Activated T-cell treated with anti-CD3 and anti-CD28 coated beads, Interleukin-2, amount 50 U/mL, for 4 hours (primary cell): ENCODE measurements around the gene DCST2. TPM values are rescaled to one million over a fixed set of nuclear protein-coding genes. Genes with fewer than 3 reads are reported as not detected.

ENCODE experiments used
- ATAC-seq, 2 donors: fragments of 200-7000 bp; cut with Tn5 transposase; one replicate each; pipeline ENCODE4 v1.10.0; 2021
- DNase-seq: peaks from one replicate; pipeline ENCODE4 v3.0.0-alpha.2; 2020
- H3K27me3 Mint-ChIP-seq: one replicate; pipeline ENCODE4 v1.8.0; 2021; ENCODE audit warnings: low read depth, mixed read lengths
- H3K36me3 Mint-ChIP-seq: one replicate; pipeline ENCODE4 v1.8.0; 2022; ENCODE audit warnings: mixed read lengths; ENCODE audit not compliant: insufficient read depth
- H3K4me1 Mint-ChIP-seq: one replicate; pipeline ENCODE4 v1.8.0; 2021; ENCODE audit warnings: low read depth, mixed read lengths
- H3K4me3 Mint-ChIP-seq: one replicate; pipeline ENCODE4 v1.8.0; 2021; ENCODE audit warnings: mild to moderate bottlenecking, moderate library complexity, mixed read lengths
- H3K9me3 Mint-ChIP-seq: one replicate; pipeline ENCODE4 v1.8.0; 2021; ENCODE audit warnings: mixed read lengths
- total RNA-seq, 3 donors: library from RNA; stranded (reverse); gene quantifications; one replicate each; pipeline ENCODE4 v1.2.1, GENCODE V29; 2021

The DCST2 gene
- total RNA-seq, 3 donors from 2014 or later = 0.08 TPM; not detected in 2

DNA sequence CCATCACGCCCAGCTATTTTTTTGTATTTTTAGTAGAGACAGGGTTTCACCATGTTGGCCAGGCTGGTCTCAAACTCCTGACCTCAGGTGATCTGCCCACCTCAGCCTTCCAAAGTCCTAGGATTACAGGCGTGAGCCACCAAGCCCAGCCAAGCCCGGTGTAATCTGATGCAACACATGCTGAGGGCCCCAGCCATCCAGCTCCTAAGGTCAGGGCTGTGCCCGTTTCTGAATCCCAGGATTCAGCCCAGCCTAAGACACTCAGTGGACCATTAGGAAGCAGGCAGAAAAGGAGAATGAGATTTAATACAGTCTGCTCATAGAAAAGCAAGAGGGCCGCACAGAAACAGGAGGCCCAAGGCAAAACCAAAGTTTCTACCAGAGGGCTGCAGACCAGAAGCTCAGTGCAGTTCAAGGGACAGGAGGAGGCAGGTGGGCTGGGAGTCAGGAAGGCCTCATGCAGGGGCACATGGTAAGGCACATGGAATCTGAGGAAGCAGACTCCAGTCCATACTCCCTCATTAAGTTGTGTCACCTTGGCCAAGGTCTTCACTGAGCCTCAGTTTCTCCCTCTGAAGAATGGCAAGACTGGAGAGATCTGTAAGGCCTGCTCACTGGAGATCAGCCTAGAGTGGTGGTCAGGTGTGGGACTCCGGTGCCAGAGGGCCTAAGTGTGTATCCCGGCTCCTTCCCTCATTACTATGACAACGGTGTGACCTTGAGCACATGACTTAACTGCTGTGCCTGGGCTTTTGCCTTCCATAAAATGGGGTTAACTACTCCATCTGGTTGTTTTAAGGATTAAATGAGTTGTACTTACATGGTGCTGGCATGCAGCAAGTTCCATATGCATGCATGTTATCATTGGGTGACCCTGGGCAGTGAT is 15.1 kb upstream of the DCST2 start:
- H3K4me3 Mint-ChIP-seq = no peak overlapping the region

GRCh38 chr1:155044812-155045657 is 11.5 kb upstream of the DCST2 start:
- no peak overlapping the region for H3K4me3 Mint-ChIP-seq
- ATAC-seq (peak; percentile 90 to 95), DNase-seq (peak; percentile 49)
- H3K9me3 Mint-ChIP-seq = no peaks in the 10 kb centered on the region
- H3K27me3 Mint-ChIP-seq = peaks cover 3% of the 10 kb centered on the region
- H3K36me3 Mint-ChIP-seq = no peaks in the 10 kb centered on the region
- peaks cover 7% of the 10 kb centered on the region for H3K4me1 Mint-ChIP-seq

More for the DNA sequence above, 15.1 kb upstream of the DCST2 start:
- DNase-seq (no peak), ATAC-seq (no peak)
- H3K36me3 Mint-ChIP-seq = no peaks in the 10 kb centered on the region
- no peaks in the 10 kb centered on the region for H3K9me3 Mint-ChIP-seq
- H3K4me1 Mint-ChIP-seq = peaks cover 26% of the 10 kb centered on the region
- peaks cover 3% of the 10 kb centered on the region for H3K27me3 Mint-ChIP-seq

GRCh38 chr1:155044365-155044764 is 10.8 kb upstream of the DCST2 start:
- peaks cover 6% of the 10 kb centered on the region for H3K4me1 Mint-ChIP-seq
- no peak for DNase-seq
- H3K36me3 Mint-ChIP-seq = no peaks in the 10 kb centered on the region
- no peak overlapping the region for H3K4me3 Mint-ChIP-seq
- ATAC-seq = no peak
- peaks cover 3% of the 10 kb centered on the region for H3K27me3 Mint-ChIP-seq
- H3K9me3 Mint-ChIP-seq = no peaks in the 10 kb centered on the region

GRCh38 chr1:155043793-155044192 is 10.2 kb upstream of the DCST2 start:
- Mint-ChIP-seq H3K4me3 (no peak overlapping the region), H3K9me3 (no peaks in the 10 kb centered on the region), H3K27me3 (peaks cover 3% of the 10 kb centered on the region), H3K36me3 (no peaks in the 10 kb centered on the region), H3K4me1 (peaks cover 6% of the 10 kb centered on the region)
- ATAC-seq (no peak), DNase-seq (no peak)

- no peak for ATAC-seq
- no peak for DNase-seq
- Mint-ChIP-seq H3K4me3 (no peak overlapping the region), H3K4me1 (peaks cover 6% of the 10 kb centered on the region), H3K9me3 (no peaks in the 10 kb centered on the region), H3K36me3 (no peaks in the 10 kb centered on the region), H3K27me3 (peaks cover 6% of the 10 kb centered on the region)
Measured at GRCh38 chr1:155043301-155043702, 9.7 kb upstream of the DCST2 start.

- ATAC-seq (no peak), DNase-seq (no peak)
- Mint-ChIP-seq H3K4me1 (peaks cover 6% of the 10 kb centered on the region), H3K27me3 (peaks cover 6% of the 10 kb centered on the region), H3K4me3 (no peak overlapping the region), H3K36me3 (no peaks in the 10 kb centered on the region), H3K9me3 (no peaks in the 10 kb centered on the region)
Measured at GRCh38 chr1:155042789-155043188, 9.2 kb upstream of the DCST2 start.

DNA sequence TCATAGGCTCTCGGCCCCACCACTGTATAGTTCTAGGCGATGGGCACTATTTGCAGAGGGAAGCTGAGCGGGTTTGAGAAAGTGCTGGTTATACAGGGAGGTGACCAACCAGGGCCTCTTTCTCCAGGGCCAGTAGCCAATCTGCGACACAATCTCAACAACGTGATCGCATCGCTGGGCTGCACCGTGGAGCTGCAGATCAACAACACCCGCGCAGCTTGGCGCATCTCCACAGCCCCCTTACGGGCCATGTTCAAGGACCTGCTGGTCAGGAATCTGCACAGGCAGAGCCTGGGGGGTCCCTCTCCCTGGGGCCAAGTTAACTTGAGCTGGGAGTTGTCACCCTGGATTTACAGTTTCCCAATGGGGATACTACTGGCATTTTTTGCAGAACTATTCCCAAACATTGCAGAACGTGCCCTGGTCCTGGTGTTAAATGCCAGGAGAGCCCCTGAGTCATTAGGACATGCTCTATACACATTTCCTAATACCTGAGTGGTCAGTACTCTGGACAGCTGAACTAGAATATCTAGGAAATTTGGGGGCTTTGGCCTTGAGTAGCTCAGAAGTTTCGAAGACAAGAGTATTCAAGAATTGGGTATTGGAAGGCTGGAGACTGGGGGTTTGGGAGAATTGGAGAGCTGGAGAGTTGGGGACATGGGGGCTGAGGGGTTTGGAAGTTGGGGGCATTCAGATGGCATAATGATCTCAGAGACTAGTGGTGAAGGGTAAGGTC is 6.9 kb upstream of the DCST2 start:
- Mint-ChIP-seq H3K9me3 (no peaks in the 10 kb centered on the region), H3K4me1 (peaks cover 6% of the 10 kb centered on the region), H3K4me3 (no peak overlapping the region), H3K27me3 (peaks cover 6% of the 10 kb centered on the region), H3K36me3 (no peaks in the 10 kb centered on the region)
- ATAC-seq = no peak
- DNase-seq = no peak

DNA sequence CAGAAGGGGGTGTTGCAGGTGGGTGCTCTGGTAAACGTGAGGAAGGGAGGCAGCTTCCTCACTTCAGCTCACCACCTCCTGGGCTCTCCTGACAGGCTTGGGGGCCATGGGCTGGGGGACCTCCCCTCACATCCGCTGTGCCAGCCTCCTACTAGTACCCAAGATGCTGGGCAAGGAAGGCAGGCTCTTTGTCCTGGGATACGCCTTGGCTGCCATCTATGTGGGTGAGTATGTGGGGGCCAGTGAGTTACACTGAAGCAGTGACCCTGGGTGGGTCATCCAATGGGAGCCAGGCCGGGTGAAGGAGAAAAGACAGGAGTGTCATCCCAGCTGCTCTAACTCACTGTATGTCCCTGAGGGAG is 5.7 kb upstream of the DCST2 start:
- H3K36me3 Mint-ChIP-seq = no peaks in the 10 kb centered on the region
- peaks cover 6% of the 10 kb centered on the region for H3K27me3 Mint-ChIP-seq
- no peak for DNase-seq
- no peak for ATAC-seq
- H3K4me1 Mint-ChIP-seq = no peaks in the 10 kb centered on the region
- H3K4me3 Mint-ChIP-seq = no peak overlapping the region
- H3K9me3 Mint-ChIP-seq = no peaks in the 10 kb centered on the region

GRCh38 chr1:155038602-155039307 is 5.2 kb upstream of the DCST2 start:
- no peaks in the 10 kb centered on the region for H3K36me3 Mint-ChIP-seq
- ATAC-seq = no peak

GRCh38 chr1:155037851-155038441 is 4.4 kb upstream of the DCST2 start:
- Mint-ChIP-seq H3K4me1 (no peaks in the 10 kb centered on the region), H3K36me3 (no peaks in the 10 kb centered on the region), H3K4me3 (no peak overlapping the region), H3K9me3 (no peaks in the 10 kb centered on the region), H3K27me3 (peaks cover 3% of the 10 kb centered on the region)
- no peak for ATAC-seq
- no peak for DNase-seq

More at GRCh38 chr1:155038602-155039307, 5.2 kb upstream of the DCST2 start:
- H3K4me3 Mint-ChIP-seq = no peak overlapping the region
- peaks cover 4% of the 10 kb centered on the region for H3K27me3 Mint-ChIP-seq
- H3K4me1 Mint-ChIP-seq = no peaks in the 10 kb centered on the region
- no peak for DNase-seq
- H3K9me3 Mint-ChIP-seq = no peaks in the 10 kb centered on the region

GRCh38 chr1:155037043-155037442 is 3.5 kb upstream of the DCST2 start:
- Mint-ChIP-seq H3K4me3 (no peak overlapping the region), H3K36me3 (no peaks in the 10 kb centered on the region), H3K4me1 (no peaks in the 10 kb centered on the region), H3K9me3 (no peaks in the 10 kb centered on the region), H3K27me3 (peaks cover 3% of the 10 kb centered on the region)
- no peak for DNase-seq
- no peak for ATAC-seq

- no peak overlapping the region for H3K4me3 Mint-ChIP-seq
- DNase-seq = no peak
- no peaks in the 10 kb centered on the region for H3K36me3 Mint-ChIP-seq
- no peak for ATAC-seq
- H3K27me3 Mint-ChIP-seq = peaks cover 3% of the 10 kb centered on the region
- no peaks in the 10 kb centered on the region for H3K4me1 Mint-ChIP-seq
- no peaks in the 10 kb centered on the region for H3K9me3 Mint-ChIP-seq
Measured at GRCh38 chr1:155035936-155036335, 2.4 kb upstream of the DCST2 start.

DNA sequence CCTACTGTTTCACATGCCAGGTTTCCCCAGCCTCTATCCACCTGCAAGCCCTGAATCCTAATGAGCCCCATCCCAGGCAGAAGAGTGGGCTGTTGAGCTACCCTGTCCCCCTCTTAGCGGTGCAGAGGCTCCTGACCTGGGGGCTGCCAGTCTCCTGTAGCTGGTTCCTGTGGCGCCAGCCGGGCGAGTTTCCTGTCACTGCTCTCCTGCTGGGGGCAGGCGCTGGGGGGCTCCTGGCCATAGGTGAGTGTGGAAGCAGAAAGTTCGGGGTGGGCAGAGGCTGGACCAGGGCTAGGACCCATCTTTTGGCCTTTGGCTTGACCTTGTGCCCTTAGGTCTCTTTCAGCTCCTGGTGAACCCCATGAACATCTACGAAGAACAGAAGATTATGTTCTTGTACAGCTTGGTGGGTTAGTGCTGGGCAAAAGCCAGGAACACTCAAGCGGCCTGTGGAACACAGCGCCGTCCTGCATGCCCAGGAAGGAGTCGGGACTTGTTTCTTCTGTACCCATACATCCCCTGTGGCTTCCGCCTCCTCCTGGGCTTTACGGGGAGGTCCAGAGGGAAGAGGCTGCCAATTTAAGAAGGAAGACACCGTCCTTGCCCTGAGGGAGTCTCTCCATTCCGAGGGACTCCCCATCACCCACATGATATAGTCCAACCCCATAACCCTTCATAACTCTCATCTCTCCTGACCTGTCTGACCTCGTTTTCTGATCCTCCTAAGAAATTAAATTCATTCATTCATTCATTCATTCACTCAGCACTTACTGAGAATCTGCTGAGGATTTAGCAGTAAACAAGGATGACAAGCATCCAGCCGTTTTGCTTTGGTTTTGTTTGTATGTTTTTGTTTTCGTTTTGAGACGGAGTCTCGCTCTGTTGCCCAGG is 982 bp upstream of the DCST2 start:
- H3K9me3 Mint-ChIP-seq = no peaks in the 10 kb centered on the region
- H3K4me3 Mint-ChIP-seq = no peak overlapping the region
- DNase-seq (no peak), ATAC-seq (no peak)
- peaks cover 4% of the 10 kb centered on the region for H3K27me3 Mint-ChIP-seq
- no peaks in the 10 kb centered on the region for H3K36me3 Mint-ChIP-seq
- no peaks in the 10 kb centered on the region for H3K4me1 Mint-ChIP-seq
